Measurements from ENCODE around the gene POPDC3. TPM values are rescaled to one million over a fixed set of nuclear protein-coding genes. Genes with fewer than 3 reads are reported as not detected.
"Not testable (repeated sequence)": the region's sequence is repeated elsewhere in the genome, so short reads cannot be mapped to it uniquely, and the experiment has no call there.

Gene POPDC3
- total RNA-seq, 4 donors from 2014 or later = 0.46 to 3.0 TPM; not detected in 2

DNA sequence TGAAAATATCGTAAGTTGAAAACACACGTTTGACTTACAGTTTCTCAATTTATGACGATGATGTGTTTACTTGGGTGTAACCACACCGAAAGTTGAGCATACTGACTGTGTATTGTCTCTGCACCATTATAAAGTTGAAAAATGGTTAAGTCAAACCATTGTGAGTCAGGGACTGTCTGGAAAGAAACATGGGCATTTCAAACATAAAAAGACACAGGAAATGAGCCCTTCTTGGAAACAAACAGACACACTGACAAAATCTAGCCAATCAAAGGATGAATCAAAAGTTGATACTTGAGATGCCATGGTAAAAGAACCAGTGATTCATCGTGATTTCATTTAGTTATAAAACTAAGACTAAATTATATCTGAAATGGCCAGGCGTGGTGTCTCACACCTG is 5.3 kb downstream of the POPDC3 start:
- no peak for DNase-seq (ENCODE audit: low spot score)
- ATAC-seq (ENCODE audit: low FRiP score) = no peak
- TF ChIP-seq, protein P1, sequence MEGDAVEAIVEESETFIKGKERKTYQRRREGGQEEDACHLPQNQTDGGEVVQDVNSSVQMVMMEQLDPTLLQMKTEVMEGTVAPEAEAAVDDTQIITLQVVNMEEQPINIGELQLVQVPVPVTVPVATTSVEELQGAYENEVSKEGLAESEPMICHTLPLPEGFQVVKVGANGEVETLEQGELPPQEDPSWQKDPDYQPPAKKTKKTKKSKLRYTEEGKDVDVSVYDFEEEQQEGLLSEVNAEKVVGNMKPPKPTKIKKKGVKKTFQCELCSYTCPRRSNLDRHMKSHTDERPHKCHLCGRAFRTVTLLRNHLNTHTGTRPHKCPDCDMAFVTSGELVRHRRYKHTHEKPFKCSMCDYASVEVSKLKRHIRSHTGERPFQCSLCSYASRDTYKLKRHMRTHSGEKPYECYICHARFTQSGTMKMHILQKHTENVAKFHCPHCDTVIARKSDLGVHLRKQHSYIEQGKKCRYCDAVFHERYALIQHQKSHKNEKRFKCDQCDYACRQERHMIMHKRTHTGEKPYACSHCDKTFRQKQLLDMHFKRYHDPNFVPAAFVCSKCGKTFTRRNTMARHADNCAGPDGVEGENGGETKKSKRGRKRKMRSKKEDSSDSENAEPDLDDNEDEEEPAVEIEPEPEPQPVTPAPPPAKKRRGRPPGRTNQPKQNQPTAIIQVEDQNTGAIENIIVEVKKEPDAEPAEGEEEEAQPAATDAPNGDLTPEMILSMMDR (IDR thresholded peaks at IDR 0.05) = no peak

DNA sequence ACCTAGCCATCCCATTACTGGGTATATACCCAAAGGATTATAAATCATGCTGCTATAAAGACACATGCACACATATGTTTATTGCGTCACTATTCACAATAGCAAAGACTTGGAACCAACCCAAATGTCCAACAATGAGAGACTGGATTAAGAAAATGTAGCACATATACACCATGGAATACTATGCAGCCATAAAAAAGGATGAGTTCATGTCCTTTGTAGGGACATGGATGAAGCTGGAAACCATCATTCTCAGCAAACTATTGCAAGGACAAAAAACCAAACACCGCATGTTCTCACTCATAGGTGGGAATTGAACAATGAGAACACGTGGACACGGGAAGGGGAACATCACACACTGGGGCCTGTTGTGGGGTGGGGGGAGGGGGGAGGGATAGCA is 7.3 kb downstream of the POPDC3 start:
- ATAC-seq (ENCODE audit: low FRiP score); DNase-seq (ENCODE audit: low spot score): not testable (repeated sequence)

DNA sequence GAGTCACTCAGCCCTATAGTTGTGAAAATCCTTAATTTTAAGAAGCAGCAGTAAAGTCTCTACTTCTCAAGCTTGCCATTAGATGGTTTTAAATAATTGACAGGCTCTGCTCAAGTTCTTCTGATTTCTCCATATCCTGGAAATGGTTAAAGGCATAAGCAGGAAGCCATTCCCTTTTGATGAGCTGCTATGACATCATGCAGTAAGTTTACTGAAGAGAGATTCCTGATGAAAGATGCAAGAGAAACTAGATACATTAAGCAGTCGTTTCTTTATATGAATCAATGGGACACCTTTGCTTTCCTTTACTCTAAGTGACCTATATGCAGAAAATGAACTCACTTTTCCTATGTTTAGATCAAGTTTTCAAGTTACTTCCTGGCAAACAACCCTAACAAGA is 9.8 kb downstream of the POPDC3 start:
- ATAC-seq (ENCODE audit: low FRiP score) (no peak), DNase-seq (ENCODE audit: low spot score) (no peak)

DNA sequence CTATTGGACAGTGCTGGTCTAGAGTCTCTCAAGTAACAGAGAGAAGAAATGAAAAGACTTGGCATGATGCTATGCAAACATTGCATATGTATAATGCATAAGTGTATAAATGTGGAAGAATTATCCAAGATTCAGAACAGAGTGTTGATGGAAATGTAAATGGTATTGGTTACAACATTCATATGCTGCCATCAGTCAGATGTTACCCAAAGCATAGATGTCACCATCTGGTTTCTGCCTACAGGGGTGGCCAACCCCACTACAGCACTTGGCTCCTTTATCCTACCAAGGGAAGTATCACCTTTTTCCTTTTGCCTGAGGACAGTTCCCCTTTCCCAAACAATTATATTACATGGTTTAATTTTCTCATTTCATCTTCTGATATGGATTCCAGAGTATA is 11.9 kb downstream of the POPDC3 start:
- DNase-seq (ENCODE audit: low spot score) = no peak
- no peak for ATAC-seq (ENCODE audit: low FRiP score)
- TF ChIP-seq, protein P1 (IDR thresholded peaks at IDR 0.05) = no peak

More for the DNA sequence above, 9.8 kb downstream of the POPDC3 start:
- TF ChIP-seq, protein P1 (IDR thresholded peaks at IDR 0.05) = no peak

DNA sequence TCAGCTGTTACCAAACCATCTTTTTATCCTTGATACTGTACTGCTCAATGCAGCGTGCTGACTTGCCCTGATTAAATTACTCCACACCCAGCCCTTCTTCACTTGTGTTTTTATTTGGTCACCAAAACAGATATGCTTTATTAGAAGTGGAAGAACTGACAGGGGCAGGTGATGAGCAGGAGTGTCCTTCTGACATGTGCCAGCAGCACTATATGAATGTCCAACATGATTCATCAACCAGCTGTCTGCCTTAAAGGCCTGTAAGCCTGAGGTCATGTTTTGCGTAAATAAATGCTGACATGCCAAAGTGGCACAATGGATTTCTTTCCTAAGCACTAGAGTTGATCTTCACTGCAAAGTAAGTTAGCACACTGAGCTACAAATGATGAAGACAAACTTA is 15.4 kb downstream of the POPDC3 start:
- no peak for DNase-seq (ENCODE audit: low spot score)
- TF ChIP-seq, protein P1 (IDR thresholded peaks at IDR 0.05) = no peak
- no peak for ATAC-seq (ENCODE audit: low FRiP score)

DNA sequence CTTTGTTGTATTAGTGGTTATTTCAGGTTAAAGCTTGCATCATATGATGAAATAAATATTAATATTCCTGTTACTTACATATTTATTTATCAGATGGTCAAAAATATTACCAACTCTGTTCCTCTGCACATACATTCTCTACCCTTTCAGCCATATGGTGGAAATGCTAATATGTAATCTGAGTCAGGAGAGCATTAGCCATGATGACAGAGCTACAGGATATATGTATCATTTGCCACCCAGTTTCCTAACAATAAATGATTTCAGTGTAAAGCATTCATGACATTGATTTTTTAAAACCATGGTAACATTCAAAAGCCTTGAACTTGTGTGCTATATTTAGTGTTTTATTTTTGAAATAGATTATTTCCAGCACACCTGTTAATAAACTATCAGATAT is 16.6 kb downstream of the POPDC3 start:
- TF ChIP-seq, protein P1 (IDR thresholded peaks at IDR 0.05) = no peak
- ATAC-seq (ENCODE audit: low FRiP score) (no peak), DNase-seq (ENCODE audit: low spot score) (no peak)

DNA sequence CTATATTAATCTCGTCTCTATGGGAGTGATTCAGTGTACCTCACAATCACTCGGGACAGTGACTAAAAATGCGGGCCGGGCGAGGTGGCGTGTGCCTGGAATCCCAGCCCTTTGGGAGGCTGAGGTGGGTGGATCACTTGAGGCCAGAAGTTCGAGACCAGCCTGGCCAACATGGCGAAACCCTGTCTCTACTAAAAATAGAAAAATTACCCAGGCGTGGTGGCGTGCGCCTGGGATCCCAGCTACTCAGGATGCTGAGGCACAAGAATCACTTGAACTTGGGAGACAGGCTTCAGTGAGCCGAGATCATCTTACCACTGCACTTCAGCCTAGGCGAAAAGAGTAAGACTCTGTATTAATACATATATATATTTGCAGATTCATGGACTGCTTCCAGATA is 17.4 kb downstream of the POPDC3 start:
- TF ChIP-seq, protein P1 (IDR thresholded peaks at IDR 0.05) = no peak
- ATAC-seq (ENCODE audit: low FRiP score) (no peak), DNase-seq (ENCODE audit: low spot score) (no peak)

DNA sequence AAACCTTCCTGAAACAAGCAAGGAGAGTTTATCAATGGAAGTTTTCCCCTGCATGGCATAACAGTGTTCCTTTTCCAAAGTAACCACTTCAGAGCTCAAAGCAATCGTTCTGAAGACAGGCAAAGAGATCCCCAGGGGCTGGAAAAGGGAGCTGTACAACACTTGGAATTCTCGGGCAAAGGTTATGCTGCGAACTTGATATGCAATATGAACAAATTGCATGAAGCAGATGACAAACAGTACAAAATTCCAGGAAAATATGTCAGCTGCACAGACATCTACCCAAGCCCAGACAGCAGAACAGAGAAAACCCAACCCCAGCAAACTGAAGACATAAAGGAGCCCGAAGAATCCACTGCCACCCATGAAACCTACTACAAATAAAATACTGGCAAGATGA is 18.4 kb downstream of the POPDC3 start:
- ATAC-seq (ENCODE audit: low FRiP score) (no peak), DNase-seq (ENCODE audit: low spot score) (no peak)
- TF ChIP-seq, protein P1 (IDR thresholded peaks at IDR 0.05) = no peak
